ENCODE results near the gene SEPSECS.

Gene SEPSECS

GRCh38 chr4:25159837-25160713 lies at the start of gene SEPSECS:
Gene SEPSECS (minus strand): TSS chr4:25160449. CDS start chr4:25160369, 80 bp downstream.
- DNase-seq: peak; percentile 97

GRCh38 chr4:25209702-25210101 lies 49.5 kb upstream of the SEPSECS start:
- no peak for DNase-seq

DNA sequence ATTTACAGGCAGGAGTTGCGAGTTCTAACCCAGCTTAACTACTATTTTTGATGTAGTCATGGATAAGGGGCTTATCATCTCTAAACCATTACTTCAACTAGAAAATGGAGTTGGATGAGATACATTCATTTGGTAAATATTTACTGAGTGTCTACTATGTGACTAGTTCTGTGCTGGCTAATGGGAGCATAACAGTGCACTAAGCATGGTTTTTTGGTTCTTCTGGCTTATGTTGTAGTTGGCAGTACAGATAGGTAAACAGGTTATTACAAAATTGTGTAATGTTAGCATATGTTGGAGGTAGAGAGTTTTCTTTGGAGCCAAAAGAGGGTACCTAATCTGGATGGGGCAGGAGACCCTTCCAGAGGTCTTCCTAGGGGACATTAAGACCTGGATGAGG lies 47.7 kb upstream of the SEPSECS start:
- DNase-seq: no peak

- no peak for DNase-seq
Measured at GRCh38 chr4:25198713-25199112, 38.5 kb upstream of the SEPSECS start.

- DNase-seq: no peak
Measured at GRCh38 chr4:25190407-25190806, 30.2 kb upstream of the SEPSECS start.

DNA sequence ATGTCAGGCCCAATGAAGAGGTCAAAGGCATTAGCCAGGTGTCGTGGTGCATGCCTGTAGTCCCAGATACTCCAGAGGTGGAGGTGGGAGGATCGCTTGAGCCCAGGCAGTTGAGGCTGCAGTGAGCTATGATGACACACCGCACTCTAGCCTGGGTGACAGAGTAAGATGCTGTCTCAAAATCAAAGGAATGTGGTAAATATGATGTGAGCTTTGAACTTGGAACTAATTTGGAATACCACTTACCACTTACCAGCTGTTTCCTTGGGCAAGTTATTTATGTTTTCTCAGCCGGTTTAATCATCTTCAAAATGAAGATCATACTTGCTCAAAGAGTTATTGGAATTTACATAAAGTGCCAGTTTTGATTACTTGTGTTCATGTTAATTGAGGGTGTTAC lies 23.8 kb upstream of the SEPSECS start:
- no peak for DNase-seq

GRCh38 chr4:25182937-25183336 lies 22.7 kb upstream of the SEPSECS start:
- no peak for DNase-seq

- no peak for DNase-seq
Measured at GRCh38 chr4:25180524-25181131, 20.4 kb upstream of the SEPSECS start.

- DNase-seq: no peak
Measured at GRCh38 chr4:25178838-25179261, 18.6 kb upstream of the SEPSECS start.

GRCh38 chr4:25177147-25177546 lies 16.9 kb upstream of the SEPSECS start:
- no peak for DNase-seq

- DNase-seq: no peak
Measured at GRCh38 chr4:25174674-25175073, 14.4 kb upstream of the SEPSECS start.

DNA sequence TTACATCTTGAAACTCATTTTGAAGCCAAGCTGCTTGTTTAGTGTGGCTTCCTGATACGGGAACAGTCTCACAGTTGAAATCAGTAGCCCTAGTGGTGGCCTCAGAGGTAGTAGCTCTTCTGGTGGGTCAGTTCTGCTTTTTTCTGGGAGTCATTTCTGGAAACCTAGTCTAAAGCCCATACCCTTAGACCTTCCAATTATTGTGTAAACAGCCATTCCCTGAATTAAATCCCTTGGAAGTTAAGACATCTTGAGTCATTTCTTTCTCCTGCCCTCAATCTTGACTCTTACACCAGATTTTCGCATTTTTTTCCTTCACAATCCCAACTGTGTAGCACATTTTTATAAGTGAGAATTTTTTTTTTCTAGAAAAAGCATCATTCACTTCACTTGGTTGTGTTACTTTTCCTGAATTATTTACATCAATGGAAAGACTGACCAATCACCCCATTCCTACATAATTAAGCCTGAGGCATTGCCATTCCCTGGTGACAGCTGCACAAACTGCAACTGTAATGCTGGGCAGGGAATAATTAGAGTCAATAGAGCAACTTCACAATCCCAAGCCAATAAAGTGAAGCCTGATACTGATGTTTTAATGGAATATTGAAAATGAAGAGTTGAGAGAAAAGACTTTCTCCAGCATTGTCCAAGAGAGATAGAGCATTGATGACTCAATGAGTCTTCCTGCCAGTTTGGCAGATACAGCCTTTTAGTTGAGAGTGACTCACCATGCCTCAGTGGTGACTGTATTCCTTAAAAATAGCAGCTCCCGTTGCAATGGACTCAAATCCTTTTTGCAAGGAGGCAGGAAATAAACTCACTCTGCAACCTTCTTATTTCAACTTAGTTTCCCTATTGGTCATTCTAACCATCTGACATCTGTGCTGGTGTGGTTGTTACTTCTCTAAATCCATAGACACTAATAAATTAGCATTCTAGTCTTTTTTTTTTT lies 13.0 kb upstream of the SEPSECS start:
- no peak for DNase-seq

- no peak for DNase-seq
Measured at GRCh38 chr4:25171201-25171865, 11.1 kb upstream of the SEPSECS start.

DNA sequence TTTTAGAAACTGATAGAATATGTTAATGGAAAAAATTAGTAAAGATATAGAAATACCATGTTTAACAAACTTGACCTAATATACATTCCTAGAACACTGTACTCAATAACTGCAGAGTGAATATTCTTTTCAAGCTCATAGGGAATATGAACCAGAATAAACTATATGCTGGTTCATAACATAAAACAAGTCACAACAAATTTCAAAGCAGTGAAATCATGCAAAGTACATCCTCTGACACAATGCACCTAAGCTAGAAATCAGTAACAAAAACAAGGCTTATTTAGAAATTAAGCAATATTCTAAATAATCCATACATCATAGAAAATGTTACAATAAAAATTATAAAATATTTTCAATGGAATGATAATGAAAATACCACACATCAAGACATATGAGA lies 9.2 kb upstream of the SEPSECS start:
- DNase-seq: no peak

DNA sequence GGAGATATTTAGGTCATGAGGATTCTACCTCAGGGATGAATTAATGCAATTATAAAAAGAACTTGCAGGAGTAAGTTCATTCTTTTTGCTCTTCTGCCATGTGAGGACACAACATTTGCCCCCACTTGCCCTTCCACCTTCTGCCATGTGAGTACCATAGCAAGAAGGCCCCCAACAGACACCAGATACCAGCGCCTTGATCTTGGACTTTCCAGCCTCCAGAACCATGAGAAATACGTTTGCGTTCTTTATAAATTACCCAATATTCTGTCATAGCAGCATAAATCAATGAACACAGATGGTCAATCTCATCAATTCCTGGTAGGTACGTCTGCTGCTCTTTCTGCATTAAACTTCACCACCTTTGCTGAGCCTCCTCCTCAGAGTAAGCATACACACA lies 5.7 kb upstream of the SEPSECS start:
- DNase-seq: no peak

GRCh38 chr4:25163196-25163595 lies 2.9 kb upstream of the SEPSECS start:
- DNase-seq: no peak

- no peak for DNase-seq
Measured at GRCh38 chr4:25162566-25162965, 2.3 kb upstream of the SEPSECS start.

DNA sequence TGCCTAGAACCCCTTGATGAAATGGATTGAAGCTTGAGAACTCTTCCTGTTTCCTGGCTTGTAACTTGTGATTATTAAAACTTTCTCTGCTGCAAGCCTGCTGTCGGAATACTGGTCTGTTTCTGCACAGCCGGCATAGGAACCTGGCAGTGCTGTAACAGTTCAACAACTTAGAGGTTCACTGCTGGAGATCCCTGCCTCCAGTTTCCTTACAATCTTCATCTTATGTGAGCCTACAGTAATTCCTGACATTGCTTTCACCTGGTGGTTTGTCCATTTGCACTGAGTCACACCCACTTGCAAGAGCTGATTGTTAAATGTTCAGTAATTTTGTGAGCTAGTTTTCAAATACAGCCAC lies 1.3 kb upstream of the SEPSECS start:
- no peak for DNase-seq

- DNase-seq: no peak
Measured at GRCh38 chr4:25160714-25161592, 704 bp upstream of the SEPSECS start.

- DNase-seq: no peak
Measured at GRCh38 chr4:25158817-25159216, 1.4 kb downstream of the SEPSECS start.

- no peak for DNase-seq
Measured at GRCh38 chr4:25157081-25157480, 3.2 kb downstream of the SEPSECS start.

DNA sequence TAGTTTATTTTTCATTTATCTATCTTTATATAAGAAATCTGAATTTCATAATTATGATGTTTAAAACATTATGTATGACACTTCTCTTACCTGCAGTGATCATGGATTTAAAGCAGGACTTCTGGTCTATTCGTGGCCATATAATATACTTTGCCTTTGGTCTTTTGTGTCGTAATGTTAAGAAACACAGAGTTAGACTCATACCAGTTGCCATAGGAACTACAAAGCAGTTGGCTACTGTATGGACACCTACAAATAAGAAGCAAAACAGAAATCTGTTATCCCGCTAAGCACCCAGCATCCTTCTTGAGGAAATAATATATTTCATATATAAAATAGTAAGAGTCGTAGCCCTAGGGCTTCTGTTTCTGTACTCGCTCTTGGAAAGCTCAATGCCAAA lies 4.3 kb downstream of the SEPSECS start:
- no peak for DNase-seq

Data from left hindlimb (tissue), 1 donor.